ENCODE data around the gene TAF7L. TPM values are rescaled to one million over a fixed set of nuclear protein-coding genes. Genes with fewer than 3 reads are reported as not detected.

Gene TAF7L
- total RNA-seq, 2 experiments from 2014 or later = not detected

DNA sequence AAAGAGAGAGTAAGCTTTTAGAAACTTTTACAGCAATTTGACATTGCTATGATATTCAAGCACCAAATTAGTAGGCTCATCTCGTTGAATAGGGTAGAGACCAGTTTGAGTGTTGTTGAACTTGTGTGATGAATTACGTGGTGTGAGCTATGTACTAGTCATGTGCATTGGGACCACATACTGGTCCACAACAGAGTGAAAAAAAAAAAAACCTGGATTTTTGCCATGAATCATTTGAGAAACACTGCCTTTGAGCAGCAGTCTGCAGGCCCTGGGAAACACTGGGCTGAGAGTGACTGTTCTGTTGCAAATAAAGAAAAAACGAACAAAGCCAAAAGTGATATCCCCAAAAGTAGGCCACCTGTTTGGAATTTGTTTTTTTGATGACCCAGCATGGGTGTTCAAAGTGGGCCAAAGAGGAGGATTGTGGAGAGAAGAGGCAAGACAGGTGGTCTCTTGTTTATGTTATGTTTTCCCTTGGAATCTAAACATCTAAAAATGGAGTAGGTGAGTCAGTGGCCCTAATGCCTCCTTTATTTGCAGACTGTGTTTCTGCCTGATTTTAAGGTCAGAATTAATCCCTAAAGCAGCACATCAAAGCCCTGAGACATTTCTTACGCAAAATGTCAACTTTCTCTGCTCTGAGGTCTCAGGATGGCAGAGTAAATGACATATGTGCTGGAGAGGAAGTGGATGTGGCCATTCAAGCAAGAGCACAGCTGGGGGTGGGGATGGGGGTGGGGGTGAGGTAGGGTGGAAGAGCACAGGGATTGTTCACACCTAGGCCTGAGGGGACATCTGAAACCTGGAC, 33.5 kb downstream of the TAF7L start:
- Mint-ChIP-seq H3K27me3 (no peaks in the 10 kb centered on the region), H3K27ac (no peak overlapping the region), H3K4me1 (peaks cover 4% of the 10 kb centered on the region), H3K9me3 (no peaks in the 10 kb centered on the region), H3K36me3 (ENCODE audit: low read depth) (no peaks in the 10 kb centered on the region), H3K4me3 (no peak overlapping the region)
- ChIA-PET POLR2A (interaction anchor here (0.6 kb wide), 1 partner anchor 416 kb away, joined by 3 read pairs; no protein-coding TSS in a partner anchor), CTCF (no interaction called here)
- no peak for DNase-seq

DNA sequence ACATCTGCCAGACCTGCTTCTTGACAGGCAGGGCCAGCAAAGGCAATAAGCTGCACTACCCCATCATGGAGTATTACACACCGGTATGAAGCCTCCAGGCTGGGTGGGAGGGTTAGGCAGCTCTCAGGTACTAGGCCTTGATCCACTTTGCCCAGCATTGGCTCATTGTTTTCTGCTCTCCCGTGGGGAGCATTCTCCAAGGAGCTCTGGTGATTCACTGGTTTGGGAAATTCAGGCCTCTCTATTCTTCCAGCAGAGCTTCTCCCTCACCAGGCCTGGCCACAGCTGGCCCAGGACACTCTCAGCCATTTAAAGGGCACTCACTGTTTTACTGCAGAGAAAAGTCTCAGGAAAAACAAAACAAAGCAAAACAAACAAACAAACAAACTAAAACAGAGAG, 38.5 kb downstream of the TAF7L start:
- Mint-ChIP-seq H3K9me3 (no peaks in the 10 kb centered on the region), H3K27ac (no peak overlapping the region), H3K4me3 (no peak overlapping the region), H3K27me3 (no peaks in the 10 kb centered on the region), H3K4me1 (peaks cover 1% of the 10 kb centered on the region), H3K36me3 (ENCODE audit: low read depth) (no peaks in the 10 kb centered on the region)
- no peak for DNase-seq
- POLR2A ChIA-PET = interaction anchor here (1.3 kb wide), 1 partner anchor 84 kb away, joined by 3 read pairs; no protein-coding TSS in a partner anchor
- CTCF ChIA-PET = no interaction called here

DNA sequence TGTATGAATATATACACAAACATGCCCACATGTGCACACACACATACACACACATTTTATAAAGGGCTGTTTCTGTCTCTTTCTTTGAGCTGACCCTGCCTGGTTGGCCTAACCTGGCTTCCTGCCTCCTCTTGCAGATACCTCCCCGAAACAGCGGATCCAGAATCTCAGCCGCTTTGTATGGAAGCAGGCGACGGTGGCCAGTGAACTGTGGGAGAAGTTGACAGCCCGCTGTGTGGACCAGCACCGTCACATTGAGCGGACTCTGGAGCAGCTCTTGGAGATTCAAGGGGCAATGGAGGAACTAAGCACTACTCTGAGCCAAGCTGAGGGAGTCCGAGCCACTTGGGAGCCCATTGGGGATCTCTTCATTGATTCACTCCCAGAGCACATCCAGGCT, 49.6 kb downstream of the TAF7L start:
- Mint-ChIP-seq H3K27ac (no peak overlapping the region), H3K9me3 (no peaks in the 10 kb centered on the region), H3K4me1 (no peaks in the 10 kb centered on the region), H3K27me3 (no peaks in the 10 kb centered on the region), H3K36me3 (ENCODE audit: low read depth) (no peaks in the 10 kb centered on the region), H3K4me3 (no peak overlapping the region)
- DNase-seq = no peak
- CTCF ChIA-PET = no interaction called here
- POLR2A ChIA-PET = no interaction called here

DNA sequence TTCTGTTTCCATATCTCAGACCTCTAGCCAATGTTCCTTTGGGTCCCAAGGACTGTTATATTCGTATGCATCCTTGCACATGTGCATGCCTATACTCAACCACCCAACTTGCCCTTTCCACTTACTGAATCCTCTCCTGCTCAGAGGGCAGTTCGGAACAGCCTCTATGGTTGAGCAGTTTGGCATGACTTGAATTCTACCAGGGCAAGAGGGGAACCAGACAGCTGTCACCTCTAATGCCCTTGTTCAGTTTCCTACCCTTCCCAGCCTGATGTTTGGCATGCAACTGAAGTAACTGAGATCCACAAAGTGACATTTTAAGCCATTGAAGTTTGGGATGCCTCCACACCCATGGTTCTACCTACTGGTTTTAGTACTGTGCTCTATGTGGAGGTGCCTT, 54.1 kb downstream of the TAF7L start:
- H3K27me3 Mint-ChIP-seq = no peaks in the 10 kb centered on the region
- H3K9me3 Mint-ChIP-seq = no peaks in the 10 kb centered on the region
- no peaks in the 10 kb centered on the region for H3K4me1 Mint-ChIP-seq
- ChIA-PET POLR2A (no interaction called here), CTCF (no interaction called here)
- no peak overlapping the region for H3K4me3 Mint-ChIP-seq
- no peak for DNase-seq
- H3K36me3 Mint-ChIP-seq (ENCODE audit: low read depth) = no peaks in the 10 kb centered on the region
- H3K27ac Mint-ChIP-seq = no peak overlapping the region

DNA sequence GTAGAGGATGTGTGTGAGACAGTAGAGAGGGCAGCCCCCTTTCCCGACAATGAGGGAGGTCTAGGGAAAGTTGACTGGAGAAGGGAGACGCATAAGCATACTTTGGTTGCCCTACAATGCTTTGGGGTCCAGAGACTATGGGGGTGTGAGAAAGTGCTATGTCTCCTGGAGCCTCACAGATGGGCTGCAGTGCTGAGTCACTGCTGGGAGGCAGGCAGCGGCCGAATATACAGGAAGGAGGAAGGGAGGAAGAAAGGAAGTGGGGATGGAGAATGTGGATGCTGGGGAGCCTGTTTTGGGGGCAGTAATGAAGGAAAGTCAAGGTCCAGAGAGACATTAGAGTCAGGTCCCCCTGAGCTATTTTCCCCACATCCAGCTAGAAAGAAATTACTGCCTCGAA, 58.8 kb downstream of the TAF7L start:
- POLR2A ChIA-PET = no interaction called here
- Mint-ChIP-seq H3K4me1 (no peaks in the 10 kb centered on the region), H3K27me3 (no peaks in the 10 kb centered on the region), H3K4me3 (no peak overlapping the region), H3K9me3 (no peaks in the 10 kb centered on the region), H3K36me3 (ENCODE audit: low read depth) (no peaks in the 10 kb centered on the region), H3K27ac (no peak overlapping the region)
- CTCF ChIA-PET = no interaction called here
- DNase-seq = no peak

DNA sequence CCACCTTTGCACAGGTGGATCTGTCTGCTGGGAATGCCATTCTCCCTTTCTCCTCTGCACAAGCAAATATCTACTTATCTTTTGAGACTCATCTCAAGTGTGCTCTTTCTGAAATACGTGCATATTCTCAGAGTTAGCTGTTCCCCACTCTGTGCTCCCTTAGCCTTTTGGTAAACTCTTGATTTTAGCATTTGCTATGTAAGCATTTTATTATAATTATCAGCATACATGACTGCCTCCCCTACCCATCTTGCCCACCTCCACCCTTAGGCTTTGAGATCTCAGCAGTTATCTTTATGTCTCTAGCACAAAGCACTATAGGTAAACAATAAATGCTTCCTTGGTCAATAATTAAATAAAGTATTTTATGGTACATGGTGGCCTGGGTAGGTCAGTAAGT, 60.1 kb downstream of the TAF7L start:
- Mint-ChIP-seq H3K4me3 (no peak overlapping the region), H3K27ac (no peak overlapping the region), H3K27me3 (no peaks in the 10 kb centered on the region), H3K9me3 (no peaks in the 10 kb centered on the region), H3K4me1 (no peaks in the 10 kb centered on the region), H3K36me3 (ENCODE audit: low read depth) (no peaks in the 10 kb centered on the region)
- ChIA-PET CTCF (no interaction called here), POLR2A (no interaction called here)
- no peak for DNase-seq

DNA sequence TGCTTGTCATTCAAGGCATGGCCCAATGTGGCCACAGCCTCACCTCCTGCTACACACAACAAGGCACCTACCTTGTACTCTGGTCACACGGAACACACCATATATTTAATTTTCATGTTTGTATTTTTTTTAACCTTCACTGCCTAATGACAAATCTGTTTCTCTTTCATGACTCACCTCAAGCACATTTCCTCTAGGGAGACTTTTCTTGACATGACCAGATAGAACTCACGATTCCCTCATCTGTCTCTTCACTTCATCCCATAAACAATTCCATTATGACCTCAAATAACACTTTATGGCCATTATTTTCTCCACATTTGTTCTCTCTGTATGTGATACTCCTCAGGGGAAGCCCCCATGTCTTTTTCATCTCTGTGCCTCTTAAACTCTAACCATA, 60.5 kb downstream of the TAF7L start:
- no peak for DNase-seq
- H3K27me3 Mint-ChIP-seq = no peaks in the 10 kb centered on the region
- no peak overlapping the region for H3K4me3 Mint-ChIP-seq
- no peaks in the 10 kb centered on the region for H3K9me3 Mint-ChIP-seq
- ChIA-PET CTCF (no interaction called here), POLR2A (no interaction called here)
- H3K36me3 Mint-ChIP-seq (ENCODE audit: low read depth) = no peaks in the 10 kb centered on the region
- no peaks in the 10 kb centered on the region for H3K4me1 Mint-ChIP-seq
- no peak overlapping the region for H3K27ac Mint-ChIP-seq

DNA sequence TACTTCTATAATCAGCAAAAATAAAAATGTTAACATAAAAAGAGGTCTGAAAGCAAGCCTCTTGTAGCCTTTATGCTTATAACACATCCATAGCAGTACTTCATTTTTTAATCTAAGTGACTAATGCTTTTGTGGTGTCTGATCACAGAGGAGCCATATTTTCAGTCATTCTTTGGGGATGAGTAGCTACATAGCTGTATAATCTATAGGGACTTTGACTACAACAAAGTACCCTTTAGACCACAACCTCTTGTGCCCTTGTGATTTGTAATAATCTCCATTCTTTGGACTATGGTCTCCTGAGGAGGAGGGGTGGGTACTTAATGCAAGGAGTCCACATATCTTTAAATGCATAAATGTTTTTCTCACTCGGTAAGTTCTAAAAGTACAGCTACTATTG, 62.0 kb downstream of the TAF7L start:
- no peaks in the 10 kb centered on the region for H3K27me3 Mint-ChIP-seq
- CTCF ChIA-PET = no interaction called here

DNA sequence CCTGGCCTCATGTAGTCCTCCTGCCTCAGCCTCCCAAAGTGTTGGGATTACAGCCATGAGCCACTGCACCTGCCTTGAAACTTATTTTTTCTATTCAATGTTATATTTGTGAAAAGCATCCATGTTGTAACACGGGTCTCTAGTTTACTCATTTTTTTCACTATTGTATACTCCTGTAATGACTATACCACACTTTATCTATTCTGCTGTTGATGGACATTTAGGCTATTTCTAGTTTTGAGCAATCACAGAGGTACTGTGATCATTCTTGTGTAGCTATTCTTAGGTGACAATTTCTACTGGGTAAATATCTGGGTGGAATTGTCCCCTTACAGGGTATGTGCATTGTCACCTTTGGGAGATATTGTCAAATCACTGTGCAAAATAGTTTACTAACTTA, 67.9 kb downstream of the TAF7L start:
- Mint-ChIP-seq H3K27ac (no peak overlapping the region), H3K4me3 (no peak overlapping the region), H3K9me3 (no peaks in the 10 kb centered on the region), H3K36me3 (ENCODE audit: low read depth) (no peaks in the 10 kb centered on the region), H3K27me3 (no peaks in the 10 kb centered on the region), H3K4me1 (no peaks in the 10 kb centered on the region)
- no peak for DNase-seq
- POLR2A ChIA-PET = no interaction called here
- CTCF ChIA-PET = no interaction called here

More for the DNA sequence above, 62.0 kb downstream of the TAF7L start:
- Mint-ChIP-seq H3K27ac (no peak overlapping the region), H3K36me3 (ENCODE audit: low read depth) (no peaks in the 10 kb centered on the region), H3K9me3 (no peaks in the 10 kb centered on the region), H3K4me3 (no peak overlapping the region), H3K4me1 (no peaks in the 10 kb centered on the region)
- POLR2A ChIA-PET = no interaction called here
- no peak for DNase-seq

DNA sequence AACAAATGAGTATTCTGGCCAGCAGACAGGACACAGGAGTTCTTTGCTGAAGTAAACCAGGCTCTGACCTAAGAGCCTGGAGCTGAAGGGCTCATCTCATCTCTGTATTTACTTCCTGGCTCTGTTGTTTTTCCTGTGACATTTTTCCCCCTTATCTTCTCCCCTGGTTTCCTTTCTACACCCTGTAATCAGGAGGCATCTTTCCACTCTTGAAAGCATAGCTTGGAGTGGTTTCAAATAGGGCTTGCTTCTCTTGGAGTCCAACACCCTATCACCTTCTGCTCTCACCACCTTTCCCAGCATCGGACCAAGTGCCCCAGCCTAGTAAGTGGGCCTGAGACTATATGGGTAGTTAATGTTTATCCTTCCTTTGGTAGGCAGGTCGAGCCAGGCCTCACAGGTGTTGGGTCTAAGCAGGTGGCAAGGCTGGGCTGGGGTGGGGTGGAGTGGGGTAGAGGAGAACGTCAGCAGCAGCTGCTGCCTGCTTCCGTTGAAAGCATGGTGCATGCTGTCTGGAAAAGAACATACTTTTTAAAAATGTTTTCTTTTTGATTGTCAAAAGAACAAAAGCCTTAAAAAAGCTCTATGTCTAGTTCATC, 70.4 kb downstream of the TAF7L start:
- no peak overlapping the region for H3K27ac Mint-ChIP-seq
- H3K4me1 Mint-ChIP-seq = no peaks in the 10 kb centered on the region
- CTCF ChIA-PET = no interaction called here
- POLR2A ChIA-PET = no interaction called here
- no peak for DNase-seq
- H3K27me3 Mint-ChIP-seq = no peaks in the 10 kb centered on the region
- H3K36me3 Mint-ChIP-seq (ENCODE audit: low read depth) = no peaks in the 10 kb centered on the region
- no peaks in the 10 kb centered on the region for H3K9me3 Mint-ChIP-seq
- no peak overlapping the region for H3K4me3 Mint-ChIP-seq

DNA sequence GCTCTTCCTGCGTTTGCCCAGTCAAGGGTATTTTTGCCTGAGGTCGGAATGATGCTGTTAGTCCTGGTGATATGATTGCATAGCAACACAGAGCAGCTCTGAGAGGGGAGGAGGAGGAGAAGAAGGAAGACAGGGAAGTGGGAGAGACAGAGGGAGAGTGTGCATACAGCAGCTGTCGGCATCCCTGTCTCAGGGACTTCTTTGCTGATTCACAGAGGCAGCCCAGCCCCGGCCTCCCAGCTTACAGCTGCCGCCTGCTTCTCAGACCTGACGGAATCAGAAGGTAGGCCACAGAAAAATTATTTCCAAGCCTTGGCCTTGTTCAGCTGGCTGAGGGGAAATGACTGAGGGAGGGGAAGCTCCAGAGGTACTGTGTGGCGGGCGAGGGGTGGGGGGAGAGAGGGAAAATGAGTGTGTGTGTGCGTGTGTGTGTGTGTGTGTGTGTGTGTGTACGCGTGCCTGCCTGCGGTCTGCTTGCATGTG, 71.2 kb downstream of the TAF7L start:
- no peak overlapping the region for H3K4me3 Mint-ChIP-seq
- no peaks in the 10 kb centered on the region for H3K36me3 Mint-ChIP-seq (ENCODE audit: low read depth)
- no peak for DNase-seq
- no peaks in the 10 kb centered on the region for H3K9me3 Mint-ChIP-seq
- POLR2A ChIA-PET = no interaction called here
- no peak overlapping the region for H3K27ac Mint-ChIP-seq
- H3K4me1 Mint-ChIP-seq = no peaks in the 10 kb centered on the region
- H3K27me3 Mint-ChIP-seq = no peaks in the 10 kb centered on the region
- CTCF ChIA-PET = no interaction called here

DNA sequence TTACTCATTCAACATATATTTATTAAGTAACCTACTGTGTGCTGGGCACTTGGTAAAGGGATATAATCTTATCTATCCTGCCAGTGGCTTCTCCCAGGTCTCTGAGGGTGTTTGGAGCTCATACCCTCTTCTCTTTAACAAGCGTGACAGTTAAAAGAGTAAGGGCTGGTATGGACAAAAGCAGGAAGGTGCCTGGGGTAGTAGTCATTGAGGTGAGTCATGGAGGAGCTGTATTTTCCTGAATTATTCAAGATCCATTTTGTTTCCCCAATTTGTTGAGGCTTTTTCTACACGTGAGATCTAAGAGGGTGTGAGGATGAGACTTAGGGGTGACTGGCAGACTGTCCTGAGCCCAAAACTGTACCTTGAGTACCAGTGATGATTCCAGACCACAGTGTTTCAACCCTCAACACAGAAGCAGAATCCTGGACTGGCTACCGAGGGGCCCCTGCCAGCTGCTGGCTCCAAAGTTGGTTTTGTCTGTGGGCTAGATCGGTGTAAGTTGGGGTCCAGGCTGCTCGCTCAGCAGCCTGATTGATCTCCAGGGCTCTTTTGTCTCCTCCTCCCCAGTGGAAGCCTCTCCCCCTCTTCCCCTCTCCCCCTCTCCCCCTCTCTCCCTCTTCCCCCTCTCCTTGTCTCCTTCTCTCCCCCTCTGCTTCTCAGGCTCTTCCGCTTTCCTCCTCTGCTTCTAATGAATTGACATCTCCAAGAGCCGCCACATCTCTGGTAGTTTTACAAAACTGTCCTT, 71.8 kb downstream of the TAF7L start, which contains the start of gene DRP2:
DRP2 (plus strand) TSS at position 671 of the 748 bp plus-strand sequence. CDS start 11,862 bp downstream, outside the sequence.
- no peaks in the 10 kb centered on the region for H3K4me1 Mint-ChIP-seq
- no peak within 1 kb of the TSS for H3K4me3 Mint-ChIP-seq
- no peaks in the 10 kb centered on the region for H3K27me3 Mint-ChIP-seq
- no peaks in the 10 kb centered on the region for H3K9me3 Mint-ChIP-seq
- no peak for DNase-seq
- ChIA-PET CTCF (no interaction called here), POLR2A (no interaction called here)
- no peaks in the 10 kb centered on the region for H3K36me3 Mint-ChIP-seq (ENCODE audit: low read depth)
- no peak within 1 kb of the TSS for H3K27ac Mint-ChIP-seq
